GM12874 (cell line): ENCODE measurements around the gene HNRNPA0.

Experiments
- TF ChIP-seq, protein P1 (sequence below): IDR thresholded peaks from 2 replicates; pipeline ENCODE4 v1.5.1; 2011; ENCODE audit warnings: low read depth, mild to moderate bottlenecking, control low read depth, low read length, moderate library complexity; ENCODE audit not compliant: insufficient read depth

HNRNPA0 gene

DNA sequence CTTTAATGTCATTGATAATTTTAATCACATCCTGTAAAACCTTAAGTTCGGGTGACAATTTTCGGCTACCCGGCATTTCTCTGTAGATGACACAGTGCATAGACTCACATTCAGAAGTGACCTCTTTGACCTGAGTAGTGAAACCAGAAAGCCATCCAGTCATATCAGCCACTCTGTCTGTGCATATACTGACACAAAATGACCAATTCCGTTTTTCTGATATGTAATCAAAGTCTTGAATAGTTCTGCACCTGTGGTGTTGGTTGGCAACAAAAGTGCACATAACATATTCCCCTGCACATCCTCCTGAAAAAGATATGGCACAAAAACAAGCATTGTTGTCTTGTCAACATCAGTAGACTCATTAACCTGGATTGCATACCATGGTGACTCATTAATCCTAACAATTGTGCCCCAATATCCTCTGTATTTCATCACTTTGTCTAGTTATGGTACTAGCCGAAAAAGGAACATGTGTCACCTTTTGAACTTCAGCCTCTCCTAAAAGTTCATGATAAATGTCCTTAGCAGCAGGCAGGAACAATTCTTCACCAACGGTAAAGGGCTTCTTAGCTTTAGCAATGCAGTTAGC is 4.6 kb upstream of the HNRNPA0 start:
- TF ChIP-seq, protein P1, sequence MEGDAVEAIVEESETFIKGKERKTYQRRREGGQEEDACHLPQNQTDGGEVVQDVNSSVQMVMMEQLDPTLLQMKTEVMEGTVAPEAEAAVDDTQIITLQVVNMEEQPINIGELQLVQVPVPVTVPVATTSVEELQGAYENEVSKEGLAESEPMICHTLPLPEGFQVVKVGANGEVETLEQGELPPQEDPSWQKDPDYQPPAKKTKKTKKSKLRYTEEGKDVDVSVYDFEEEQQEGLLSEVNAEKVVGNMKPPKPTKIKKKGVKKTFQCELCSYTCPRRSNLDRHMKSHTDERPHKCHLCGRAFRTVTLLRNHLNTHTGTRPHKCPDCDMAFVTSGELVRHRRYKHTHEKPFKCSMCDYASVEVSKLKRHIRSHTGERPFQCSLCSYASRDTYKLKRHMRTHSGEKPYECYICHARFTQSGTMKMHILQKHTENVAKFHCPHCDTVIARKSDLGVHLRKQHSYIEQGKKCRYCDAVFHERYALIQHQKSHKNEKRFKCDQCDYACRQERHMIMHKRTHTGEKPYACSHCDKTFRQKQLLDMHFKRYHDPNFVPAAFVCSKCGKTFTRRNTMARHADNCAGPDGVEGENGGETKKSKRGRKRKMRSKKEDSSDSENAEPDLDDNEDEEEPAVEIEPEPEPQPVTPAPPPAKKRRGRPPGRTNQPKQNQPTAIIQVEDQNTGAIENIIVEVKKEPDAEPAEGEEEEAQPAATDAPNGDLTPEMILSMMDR: no peak

DNA sequence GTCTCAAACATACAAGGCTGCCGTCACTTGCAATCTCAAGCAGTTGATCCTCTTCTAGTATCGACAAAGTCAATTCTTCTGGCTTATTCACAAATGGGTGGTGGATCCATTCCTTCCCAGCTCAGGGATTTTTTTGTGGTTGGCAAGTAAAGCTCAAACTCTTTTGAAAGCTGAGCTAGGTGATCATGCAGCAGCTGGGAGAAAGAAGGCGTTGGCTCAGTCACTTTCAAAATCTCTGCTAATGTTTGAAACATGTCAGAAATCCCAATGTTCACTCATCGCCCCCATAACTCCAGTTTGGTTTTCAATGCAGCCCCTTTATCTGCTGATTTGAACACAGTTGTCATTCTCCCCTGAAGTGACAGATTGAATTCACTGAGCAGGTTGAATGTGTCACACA is 4.0 kb upstream of the HNRNPA0 start:
- TF ChIP-seq, protein P1: no peak

DNA sequence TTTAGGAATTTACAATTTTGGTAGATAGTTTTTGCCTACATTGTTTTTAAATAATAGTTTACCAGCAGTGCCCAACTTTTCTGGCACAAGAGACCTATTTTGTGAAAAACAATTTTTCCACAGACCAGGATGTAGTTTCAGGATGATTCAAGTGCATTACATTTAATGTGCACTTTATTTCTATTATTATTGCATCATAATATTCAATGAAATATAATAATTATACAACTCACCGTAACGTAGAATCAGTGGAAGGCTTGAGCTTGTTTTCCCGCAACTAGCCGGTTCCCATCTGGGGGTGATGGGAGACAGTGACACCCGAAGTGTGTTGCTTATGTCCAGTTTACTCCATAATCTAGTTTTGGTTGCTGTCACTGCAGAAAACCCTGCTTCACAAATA is 3.5 kb upstream of the HNRNPA0 start:
- TF ChIP-seq, protein P1: no peak

DNA sequence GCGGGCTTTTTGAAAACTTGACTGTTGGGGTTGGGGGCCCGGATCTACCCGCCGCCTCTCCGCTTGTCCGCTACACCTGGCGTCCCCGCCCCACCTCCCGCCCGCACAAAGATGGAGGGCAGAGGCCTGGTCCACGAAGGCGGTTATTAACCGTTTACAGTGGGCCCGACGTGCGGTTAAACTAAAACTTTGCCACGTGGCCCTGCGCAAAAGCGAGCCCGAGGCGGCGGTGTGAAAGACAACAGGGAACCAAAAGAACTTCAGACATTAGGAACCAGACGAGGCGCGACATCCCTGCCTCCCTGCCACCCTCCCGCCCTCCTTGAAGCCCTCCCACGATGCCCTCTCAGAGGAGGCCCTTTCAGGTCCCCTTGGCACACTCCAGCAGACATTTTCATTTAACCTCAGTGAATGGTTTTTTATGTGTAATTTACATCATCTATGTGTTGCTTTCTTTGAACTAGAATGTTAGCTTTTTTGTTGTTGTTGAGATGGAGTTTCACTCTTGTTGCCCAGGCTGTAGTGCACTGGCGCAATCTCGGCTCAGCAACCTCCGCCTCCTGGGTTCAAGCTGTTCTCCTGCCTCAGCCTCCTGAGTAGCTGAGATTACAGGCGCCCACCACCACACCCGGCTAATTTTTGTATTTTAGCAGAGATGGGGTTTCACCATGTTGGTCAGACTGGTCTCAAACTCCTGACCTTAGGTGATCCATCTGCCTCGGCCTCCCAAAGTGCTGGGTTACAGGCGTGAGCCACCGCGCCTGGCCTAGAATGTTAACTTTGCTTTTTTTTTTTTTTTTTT is 999 bp upstream of the HNRNPA0 start:
- TF ChIP-seq, protein P1: no peak

DNA sequence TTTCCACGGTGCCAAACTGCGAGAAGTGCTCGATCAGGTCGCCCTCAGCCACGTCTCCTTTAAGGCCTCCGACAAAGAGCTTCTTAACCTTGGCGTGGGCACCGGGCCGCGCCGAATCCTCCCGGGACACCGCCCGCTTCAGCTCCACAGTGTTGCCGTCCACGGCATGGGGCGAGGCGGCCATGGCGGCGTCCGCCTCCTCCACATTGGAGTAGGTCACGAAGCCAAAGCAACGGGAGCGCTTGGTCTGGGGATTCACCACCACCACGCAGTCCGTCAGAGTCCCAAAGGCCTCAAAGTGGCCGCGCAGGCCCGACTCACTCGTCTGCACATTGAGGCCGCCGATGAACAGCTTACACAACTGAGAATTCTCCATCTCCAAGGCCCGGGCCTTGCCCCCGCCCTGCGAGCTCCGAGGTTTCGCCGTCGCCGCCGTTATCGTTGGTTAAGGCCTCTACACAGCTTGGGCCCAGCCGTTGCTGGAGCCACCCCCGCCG is 424 bp downstream of the HNRNPA0 start:
- TF ChIP-seq, protein P1: no peak

DNA sequence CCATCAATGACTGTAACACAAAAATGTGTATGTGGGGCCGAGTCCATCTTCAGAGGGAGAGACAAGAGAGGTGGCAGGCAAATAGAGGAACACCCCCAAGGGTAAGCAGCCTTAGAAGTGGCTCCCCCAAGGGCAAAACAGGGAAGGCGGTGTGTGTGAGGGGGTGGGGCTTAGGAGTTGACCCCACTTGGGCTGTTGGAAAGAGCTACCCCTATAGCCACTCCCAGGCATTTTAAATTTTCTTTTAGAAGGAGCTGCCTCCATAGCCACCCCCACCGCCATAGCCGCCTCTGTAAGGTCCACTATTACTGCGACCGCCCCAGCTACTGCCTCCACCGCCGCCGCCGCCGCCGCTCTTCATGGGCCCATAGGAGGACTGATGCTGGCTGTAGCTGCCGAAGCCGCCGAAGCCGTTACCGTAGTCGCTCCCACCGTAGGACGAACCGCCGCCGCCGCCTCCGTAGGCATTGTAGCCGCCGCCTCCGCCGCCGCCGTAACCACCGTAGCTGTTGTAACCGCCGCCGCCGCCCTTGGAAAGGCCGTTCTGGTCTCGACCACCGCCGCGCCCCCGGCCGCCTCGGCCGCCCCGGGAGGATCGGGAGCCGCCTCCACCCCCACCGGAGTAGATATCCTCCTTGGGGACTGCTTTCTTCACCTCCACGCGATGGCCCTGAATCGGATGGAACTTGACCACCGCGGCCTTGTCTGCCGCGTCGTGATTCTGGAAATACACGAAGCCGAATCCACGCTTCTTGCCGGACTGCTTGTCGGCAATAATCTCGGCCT is 1.1 kb downstream of the HNRNPA0 start:
- TF ChIP-seq, protein P1: no peak

DNA sequence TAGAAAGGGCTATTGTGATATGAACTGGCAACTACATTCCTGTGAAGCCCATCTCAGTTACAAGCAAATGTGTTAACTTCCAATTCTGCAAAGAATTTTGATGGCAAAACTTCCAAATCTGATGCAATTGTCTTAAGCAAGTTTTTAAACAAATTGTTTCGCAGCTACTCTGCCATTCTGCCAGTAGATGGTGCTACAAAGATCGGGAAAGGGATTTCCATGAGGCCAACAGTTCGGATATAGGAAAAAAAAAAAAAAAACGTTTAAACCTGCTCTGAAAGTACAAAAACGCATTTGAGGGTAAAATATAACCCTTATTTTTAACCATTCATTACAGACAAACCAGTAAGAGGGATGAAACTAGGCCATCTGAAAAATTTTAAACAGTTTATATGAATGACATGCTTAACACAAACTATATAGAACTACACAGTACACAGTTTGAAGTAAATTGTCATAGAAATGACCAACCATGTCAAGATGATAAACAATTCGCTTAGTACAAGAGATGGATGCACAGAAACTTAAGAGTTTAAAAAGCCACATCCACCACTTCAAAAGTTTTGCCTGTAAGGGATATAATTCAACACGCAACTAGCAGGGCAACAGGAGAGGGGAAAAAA is 2.2 kb downstream of the HNRNPA0 start:
- TF ChIP-seq, protein P1: peak; percentile 57
